ENCODE measurements around the gene TNNC1.

Gene TNNC1

DNA sequence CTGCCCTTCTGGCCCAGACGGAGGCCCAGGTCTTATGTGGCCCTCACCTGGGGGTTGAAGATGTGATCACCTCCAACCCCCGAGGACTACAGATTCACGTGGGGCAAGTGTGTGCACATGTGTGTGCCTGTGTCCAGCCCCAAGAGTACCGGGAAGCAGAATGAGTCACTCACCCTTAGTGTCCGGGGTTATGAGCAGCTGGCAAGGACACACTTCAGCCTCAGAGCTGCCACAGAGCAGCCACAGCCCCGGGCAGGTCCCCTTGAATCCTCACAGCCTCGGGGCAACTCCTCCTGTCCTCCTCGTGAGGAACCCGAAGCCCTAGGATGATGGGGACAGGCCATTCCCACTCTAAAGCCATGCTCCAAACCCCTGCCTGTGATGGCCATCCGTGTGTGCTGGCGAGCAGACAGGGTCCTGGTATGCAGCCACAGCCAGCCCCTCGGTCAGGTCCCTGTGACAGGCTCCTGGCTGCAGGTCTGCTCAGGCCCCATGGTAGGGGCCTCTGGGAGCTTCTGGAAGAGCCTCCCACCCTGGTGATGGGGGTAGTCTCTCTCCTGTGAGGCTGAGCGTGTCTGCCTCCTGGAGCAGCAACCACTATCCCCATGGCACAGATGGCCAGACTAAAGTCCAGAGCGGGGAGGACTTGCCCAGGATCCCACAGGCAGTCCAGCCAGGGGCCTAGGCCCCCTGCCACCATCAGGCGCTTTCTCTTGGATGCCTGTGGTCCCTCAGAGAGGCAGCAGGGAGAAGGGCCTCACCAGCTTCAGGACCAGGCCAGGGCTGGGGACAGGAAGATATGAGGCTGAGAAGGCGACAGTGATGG is 42.1 kb upstream of the TNNC1 start:
- no peak for DNase-seq (ENCODE audit: extremely low read depth, insufficient read length)
- no peaks in the 10 kb centered on the region; the same call in 1 of the 2 replicates for H3K27me3 ChIP-seq (replicated peaks; ENCODE audit: control insufficient read depth, insufficient read depth, low read length)
- no peak overlapping the region for H3K4me3 ChIP-seq (replicated peaks; ENCODE audit: low read depth, low read length)
- no peak for TF ChIP-seq CTCF (IDR thresholded peaks at IDR 0.05; ENCODE audit: insufficient read depth, low read length, poor library complexity, severe bottlenecking)
- H3K36me3 ChIP-seq (ENCODE audit: control insufficient read depth, insufficient read depth, low read length): peaks cover 10% of the 10 kb centered on the region

GRCh38 chr3:52494886-52495495 is 41.1 kb upstream of the TNNC1 start, which contains the start of gene STAB1:
Gene STAB1 (plus strand): TSS chr3:52495338. CDS start chr3:52495414, 76 bp downstream.
- Histone ChIP-seq H3K4me3 (replicated peaks; ENCODE audit: low read depth, low read length) (no peak within 1 kb of the TSS), H3K27me3 (replicated peaks; ENCODE audit: control insufficient read depth, insufficient read depth, low read length) (no peaks in the 10 kb centered on the region), H3K36me3 (ENCODE audit: control insufficient read depth, insufficient read depth, low read length) (peaks cover 14% of the 10 kb centered on the region)
- TF ChIP-seq CTCF (IDR thresholded peaks at IDR 0.05; ENCODE audit: insufficient read depth, low read length, poor library complexity, severe bottlenecking): no peak
- DNase-seq (ENCODE audit: extremely low read depth, insufficient read length): no peak

GRCh38 chr3:52494445-52494844 is 40.6 kb upstream of the TNNC1 start:
- DNase-seq (ENCODE audit: extremely low read depth, insufficient read length): no peak
- TF ChIP-seq CTCF (IDR thresholded peaks at IDR 0.05; ENCODE audit: insufficient read depth, low read length, poor library complexity, severe bottlenecking): no peak
- peaks cover 20% of the 10 kb centered on the region for H3K36me3 ChIP-seq (ENCODE audit: control insufficient read depth, insufficient read depth, low read length)

DNA sequence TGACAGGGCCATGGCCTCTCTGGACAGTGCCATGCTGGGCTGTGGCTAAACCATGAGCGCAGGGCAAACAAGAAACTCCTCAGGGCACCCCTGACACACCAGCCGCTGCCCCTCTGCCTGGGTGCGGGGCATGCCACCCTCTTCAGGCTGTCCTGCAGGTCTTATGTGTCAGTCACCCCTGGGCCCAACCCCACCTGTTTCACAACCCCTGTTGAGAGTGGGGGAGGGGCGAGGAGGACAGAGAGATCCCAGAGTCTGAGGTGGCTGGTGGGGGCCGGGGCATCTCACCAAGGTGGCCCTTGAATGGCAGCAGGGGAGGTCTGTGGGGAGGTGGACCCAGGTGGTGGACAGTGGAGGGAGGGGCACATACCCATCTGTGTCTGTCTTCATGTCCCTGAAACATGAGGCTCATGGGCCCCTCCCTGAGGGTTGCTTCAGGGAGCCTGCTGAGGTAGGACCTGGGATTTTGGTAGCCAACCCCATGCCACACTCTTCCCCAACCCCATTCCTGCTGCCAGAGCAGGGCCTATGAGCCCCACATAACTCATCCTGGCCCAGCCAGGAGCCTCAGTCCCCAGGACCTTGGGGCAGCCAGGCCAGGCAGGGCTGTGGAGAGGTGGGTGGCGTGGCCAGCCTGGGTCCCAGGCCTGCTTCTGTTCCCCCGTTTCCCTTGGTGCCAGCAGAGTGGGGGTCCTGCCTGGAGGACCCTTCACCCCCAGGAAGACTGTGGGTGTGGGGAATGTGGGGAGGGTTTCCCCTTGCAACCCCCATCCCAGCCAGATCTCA is 39.6 kb upstream of the TNNC1 start:
- Histone ChIP-seq H3K36me3 (ENCODE audit: control insufficient read depth, insufficient read depth, low read length) (peaks cover 27% of the 10 kb centered on the region), H3K4me3 (replicated peaks; ENCODE audit: low read depth, low read length) (no peak overlapping the region), H3K27me3 (replicated peaks; ENCODE audit: control insufficient read depth, insufficient read depth, low read length) (no peaks in the 10 kb centered on the region)
- TF ChIP-seq CTCF (IDR thresholded peaks at IDR 0.05; ENCODE audit: insufficient read depth, low read length, poor library complexity, severe bottlenecking): no peak
- DNase-seq (ENCODE audit: extremely low read depth, insufficient read length): no peak

More at GRCh38 chr3:52494445-52494844, 40.6 kb upstream of the TNNC1 start:
- H3K27me3 ChIP-seq (replicated peaks; ENCODE audit: control insufficient read depth, insufficient read depth, low read length): no peaks in the 10 kb centered on the region
- no peak overlapping the region for H3K4me3 ChIP-seq (replicated peaks; ENCODE audit: low read depth, low read length)

DNA sequence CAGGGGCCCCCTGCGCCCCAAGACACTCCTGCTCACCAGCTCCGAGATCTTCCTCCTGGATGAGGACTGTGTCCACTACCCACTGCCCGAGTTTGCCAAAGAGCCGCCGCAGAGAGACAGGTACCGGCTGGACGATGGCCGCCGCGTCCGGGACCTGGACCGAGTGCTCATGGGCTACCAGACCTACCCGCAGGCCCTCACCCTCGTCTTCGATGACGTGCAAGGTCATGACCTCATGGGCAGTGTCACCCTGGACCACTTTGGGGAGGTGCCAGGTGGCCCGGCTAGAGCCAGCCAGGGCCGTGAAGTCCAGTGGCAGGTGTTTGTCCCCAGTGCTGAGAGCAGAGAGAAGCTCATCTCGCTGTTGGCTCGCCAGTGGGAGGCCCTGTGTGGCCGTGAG is 38.2 kb upstream of the TNNC1 start:
- DNase-seq (ENCODE audit: extremely low read depth, insufficient read length): no peak
- Histone ChIP-seq H3K27me3 (replicated peaks; ENCODE audit: control insufficient read depth, insufficient read depth, low read length) (no peaks in the 10 kb centered on the region), H3K36me3 (ENCODE audit: control insufficient read depth, insufficient read depth, low read length) (peaks cover 37% of the 10 kb centered on the region), H3K4me3 (replicated peaks; ENCODE audit: low read depth, low read length) (no peak overlapping the region)
- no peak for TF ChIP-seq CTCF (IDR thresholded peaks at IDR 0.05; ENCODE audit: insufficient read depth, low read length, poor library complexity, severe bottlenecking)
